CD4-positive, alpha-beta T cell treated with Interleukin-15 for 4 hours (primary cell): ENCODE results near the gene KIFC3.
"Not testable (repeated sequence)": the region's sequence is repeated elsewhere in the genome, so short reads cannot be mapped to it uniquely, and the experiment has no call there.

ENCODE experiments used
- DNase-seq: peaks from one replicate; pipeline ENCODE4 v3.0.0-alpha.2; 2020; ENCODE audit warnings: low spot score

KIFC3 gene

DNA sequence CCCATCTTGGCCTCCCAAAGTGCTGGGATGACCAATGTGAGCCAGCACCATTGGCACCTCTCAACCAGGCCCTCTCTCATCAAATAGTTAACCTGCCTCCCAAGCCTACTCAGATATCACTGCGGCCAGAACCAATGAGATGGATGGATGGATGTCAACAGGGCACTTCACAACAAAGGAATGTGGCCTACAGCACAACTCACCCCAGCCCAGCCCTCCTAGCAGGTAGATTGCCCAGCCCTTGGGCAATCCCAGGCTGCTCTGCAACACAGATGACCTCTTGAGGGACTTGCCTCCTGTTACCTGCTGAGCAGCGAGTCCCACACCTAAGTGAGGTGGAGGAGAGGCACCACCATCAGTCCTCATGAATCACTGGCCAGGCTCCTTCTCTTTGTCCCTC, 22.6 kb upstream of the KIFC3 start:
- no peak for DNase-seq

DNA sequence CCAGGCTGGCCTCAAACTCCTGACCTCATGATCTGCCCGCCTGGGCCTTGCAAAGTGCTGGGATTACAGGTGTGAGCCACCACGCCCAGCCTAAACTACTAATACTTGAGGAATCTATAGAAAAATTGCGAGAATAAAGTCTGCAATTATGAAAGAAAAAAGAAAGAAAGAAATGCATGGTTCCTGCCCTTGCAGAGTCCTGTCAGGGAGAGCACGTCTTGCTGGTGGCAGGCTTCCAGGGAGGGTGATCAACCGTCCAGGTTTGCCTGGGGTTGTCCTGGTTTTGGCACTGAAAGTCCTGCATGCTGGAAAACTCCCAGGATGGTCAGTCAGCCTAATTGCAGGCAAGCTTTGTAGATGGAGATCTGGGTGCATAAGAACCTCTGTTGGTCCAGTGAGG, 21.5 kb upstream of the KIFC3 start:
- DNase-seq, result no peak

DNA sequence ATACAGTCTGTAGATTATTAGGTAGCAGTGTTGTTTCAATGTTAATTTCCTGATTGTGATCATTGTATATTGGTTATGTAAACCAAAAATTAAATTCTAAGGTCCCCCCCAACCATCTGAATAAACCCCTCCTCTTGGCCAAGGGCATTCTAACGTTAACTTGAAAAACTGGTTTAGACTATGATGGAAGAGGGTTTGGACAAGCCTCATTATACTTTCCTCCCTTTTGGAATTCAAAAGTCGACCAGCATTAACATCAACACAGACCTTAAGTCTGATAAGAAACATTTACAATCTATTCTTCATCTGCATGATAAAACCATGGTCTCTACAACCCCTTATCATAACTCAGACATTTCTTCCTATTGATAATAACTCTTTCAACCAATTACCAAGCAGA, 20.6 kb upstream of the KIFC3 start:
- no peak for DNase-seq

DNA sequence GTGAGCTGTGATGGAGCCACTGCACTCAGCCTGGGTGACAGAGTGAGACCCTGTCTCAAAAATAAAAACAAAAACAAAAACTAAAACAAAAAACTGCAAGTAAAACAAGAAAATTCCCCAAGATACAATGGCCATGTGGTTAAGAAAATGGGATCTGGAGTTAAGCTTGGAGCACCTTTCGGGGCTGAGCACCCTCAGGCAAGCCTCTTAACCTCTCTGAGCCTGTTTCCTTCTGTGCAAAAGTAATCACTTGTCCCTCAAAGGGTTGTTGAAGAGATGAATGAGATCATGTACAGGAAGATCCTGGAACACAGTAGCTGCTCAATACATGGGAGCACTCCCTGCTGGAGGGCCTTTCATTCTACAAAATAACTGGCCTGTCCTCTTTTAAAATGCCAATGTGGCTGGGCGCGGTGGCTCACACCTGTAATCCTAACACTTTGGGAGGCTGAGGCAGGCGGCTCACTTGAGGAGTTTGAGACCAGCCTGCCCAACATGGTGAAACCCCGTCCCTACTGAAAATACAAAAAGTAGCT, 19.8 kb upstream of the KIFC3 start:
- no peak for DNase-seq

DNA sequence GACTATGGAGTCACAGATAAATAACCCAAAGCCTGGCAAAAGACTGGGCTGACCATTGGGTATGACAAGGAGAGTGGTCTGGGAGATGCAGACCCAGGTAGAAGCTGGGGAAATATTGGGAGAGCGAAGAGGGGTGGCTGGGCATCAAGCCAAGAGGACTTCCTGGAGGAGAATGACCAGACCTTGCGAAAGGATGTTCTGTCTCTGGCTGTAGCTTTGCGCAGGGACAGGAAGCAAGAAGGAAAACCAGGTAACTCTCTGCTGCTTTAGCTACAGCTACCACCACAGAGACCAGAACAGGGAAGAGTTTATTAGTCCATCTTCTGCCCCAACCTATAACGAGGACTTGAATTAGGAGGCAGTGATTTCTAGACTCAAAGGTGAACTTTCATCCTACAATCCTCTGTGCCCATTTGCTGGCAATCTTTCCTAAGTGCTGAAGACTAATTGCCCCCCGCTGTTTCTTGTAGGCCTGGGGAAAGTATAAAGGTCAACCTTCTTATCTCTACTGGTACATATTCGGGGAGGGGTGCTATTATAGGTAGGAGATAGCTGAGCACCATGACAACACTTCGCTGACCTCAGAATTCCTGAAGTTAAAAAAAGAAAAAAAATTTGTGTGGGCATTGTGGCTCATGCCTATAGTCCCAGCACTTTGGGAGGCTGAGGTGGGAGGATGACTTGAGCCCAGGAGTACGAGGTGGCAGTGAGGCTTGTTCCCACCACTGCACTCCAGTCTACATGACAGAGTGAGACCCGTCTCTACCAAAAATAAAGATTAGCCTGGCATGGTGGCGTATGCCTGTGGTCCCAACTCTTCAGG, 19.1 kb upstream of the KIFC3 start:
- no peak for DNase-seq

DNA sequence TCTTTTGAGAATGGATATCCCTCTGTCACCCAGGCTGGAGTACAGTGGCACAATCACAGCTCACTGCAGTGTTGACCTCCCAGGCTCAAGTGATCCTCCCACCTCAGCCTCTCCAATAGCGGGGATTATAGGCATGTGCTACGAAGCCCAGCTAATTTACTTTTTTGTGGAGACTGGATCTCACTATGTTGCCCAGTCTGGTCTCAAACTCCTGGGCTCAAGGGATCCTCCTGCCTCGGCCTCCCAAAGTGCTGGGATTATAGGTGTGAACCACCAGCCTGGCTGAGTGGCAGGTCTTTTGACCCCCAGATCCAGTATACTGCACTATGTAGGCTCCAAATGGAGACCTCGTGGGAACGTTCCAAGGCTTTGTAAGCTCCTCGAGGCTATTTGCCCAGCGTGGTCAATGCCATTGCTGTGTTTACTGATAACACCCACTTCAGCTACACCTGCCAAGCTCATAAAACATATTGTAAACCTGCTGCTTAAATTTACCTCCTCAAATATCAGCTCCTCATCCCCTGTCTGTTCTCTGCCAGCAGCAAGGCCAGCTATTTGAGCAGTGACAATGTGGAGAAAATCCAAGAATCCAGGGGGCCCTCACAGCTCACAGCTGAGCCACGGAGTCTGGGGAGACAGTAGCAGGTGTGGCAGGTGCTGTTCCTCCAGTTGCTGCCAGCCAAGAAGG, 16.2 kb upstream of the KIFC3 start:
- DNase-seq, result no peak

DNA sequence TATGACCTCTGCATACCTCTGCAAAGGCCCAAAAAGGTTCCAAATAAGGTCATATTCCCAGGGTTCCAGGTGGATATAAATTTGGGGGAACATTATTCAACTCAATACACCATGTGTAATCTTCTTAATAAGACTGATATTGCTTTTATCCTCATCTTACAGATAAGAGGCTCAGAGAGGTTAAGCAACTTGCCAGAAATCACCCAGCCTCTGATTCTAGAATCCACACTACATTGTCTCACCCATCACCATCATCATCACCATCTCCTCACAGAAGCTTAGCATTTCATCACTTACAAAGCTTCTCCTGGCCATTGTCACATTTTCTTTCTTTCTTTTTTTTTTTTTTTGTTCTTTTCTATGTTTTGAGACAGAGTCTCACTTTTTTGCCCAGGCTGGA, 15.4 kb upstream of the KIFC3 start:
- no peak for DNase-seq

DNA sequence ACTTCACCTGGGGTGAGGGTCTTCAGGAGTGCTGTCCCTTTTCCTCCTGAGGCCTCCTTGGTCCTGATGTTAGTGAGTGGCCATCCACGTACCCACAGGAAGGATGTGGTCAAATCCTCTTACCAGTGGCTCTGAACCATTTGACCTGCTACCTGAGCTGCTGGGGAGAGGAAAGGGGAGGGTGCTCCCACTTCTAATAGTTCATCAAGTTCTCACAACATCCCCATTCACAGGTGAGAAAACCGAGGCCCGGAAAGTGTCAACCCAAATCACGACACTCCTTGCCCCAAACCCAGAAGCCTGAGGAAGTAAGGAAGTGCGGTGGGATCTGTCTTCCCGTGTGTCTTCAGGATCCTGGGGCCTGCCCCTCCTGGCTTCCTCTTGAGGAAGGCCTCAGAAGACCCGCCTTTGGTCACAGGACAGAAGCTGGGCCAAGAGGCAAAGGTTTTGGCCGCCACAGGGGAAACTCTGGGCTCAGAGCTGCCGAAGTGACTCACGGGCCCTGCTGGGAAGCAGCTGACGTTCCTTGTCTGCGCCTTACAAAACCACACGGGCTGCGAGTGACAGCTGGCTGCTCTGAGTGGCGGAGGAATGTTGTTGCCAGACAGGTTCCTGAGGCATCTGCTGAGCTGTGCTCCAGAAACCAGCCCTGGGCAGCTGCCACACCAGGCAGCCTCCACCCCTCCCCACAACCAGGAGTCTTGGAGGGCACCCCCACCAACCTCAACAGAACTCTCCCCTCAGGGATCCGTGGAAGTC, 13.9 kb upstream of the KIFC3 start:
- DNase-seq, result peak; percentile 41

DNA sequence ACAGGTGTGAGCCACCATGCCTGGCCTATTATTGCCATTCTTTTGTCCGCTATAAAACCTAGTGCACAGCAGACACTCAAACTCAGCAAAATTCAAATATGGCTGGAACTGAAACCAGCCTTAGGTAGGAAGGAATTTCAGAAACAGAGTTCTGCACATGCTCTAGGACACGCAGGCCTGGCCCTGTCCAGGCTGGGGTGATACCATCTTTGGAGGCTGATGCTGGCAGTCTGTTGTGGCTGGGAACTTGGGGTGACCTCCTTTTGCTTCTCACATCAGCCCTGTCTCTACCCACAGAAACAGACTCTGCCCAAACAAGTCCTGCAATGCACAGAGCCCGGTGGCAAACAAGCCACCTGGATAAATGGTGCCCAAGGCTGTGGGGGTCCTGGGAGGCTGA, 12.6 kb upstream of the KIFC3 start:
- no peak for DNase-seq

DNA sequence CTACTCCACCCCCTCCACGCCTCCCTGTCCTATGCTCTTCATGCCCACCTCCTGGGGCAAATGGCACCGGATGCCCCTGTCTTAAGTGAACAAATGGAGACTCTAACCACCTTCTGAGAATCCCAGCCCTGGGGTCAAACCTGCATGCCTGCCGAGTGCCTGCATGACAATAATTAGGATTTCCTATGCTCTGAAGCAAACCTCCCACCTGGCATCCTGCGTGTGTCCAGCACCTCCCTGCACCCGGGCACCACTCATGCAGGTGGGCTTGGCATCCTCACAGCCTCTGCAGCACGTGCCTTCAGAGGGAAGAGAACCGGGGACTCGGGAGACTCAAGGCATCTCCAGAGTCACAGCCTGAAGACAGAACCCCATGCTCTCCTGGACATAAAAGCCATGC, 11.2 kb upstream of the KIFC3 start:
- no peak for DNase-seq

DNA sequence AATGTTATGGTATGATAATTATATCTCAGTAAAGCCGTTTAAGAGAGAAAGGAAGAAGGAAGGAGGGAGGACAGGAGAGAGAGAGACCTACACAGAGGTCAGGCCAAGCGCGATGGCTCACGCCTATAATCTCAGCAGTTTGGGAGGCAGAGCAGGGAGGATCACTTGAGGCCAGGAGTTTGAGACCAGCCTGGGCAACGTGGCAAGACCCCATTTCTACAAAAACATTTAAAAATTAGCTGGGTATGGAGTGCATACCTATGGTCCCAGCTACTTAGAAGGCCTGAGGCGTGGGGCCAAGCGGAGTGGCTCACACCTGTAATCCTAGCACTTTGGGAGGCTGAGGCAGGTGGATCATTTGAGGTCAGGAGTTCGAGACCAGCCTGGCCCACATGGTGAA, 9.0 kb upstream of the KIFC3 start:
- DNase-seq, result not testable (repeated sequence)

DNA sequence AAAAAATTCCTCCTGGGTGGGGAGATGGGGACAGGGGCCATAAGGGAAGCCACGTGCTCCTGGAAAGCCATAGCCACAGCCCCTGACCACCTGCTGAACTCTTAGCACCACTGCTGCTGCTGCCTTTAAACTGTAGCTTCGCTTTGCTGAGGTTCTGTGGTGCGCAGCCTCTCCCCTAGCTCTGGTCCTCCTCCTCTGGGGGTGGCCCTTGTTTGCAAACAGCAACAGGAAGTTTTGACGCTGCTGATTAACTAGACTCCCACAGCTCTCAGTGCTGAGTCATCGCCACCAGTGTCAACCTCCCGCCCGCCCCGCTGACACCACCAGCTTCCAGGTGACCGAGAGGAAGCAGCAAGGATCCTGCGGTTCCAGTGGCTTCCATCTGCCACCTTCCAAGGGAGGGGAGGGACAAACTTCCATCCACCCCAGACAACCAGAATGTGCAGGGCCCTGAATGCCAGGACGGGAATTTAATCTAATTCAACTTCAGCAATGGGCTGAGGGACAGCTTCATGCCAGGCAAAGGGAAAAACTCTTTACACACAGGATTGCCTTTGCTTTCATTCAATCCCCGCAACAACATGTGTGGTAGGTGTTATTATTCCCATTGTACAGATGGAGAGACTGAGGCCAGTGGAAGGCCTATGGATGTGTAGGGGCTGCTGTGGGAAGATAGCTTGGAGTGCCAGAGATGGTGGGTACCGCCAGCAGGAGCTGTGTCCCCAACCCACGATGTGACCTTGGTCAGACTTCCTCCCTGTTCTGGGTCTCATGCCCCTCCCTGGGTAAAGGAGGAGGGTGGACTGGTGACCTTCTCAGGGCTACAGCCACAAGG, 8.1 kb upstream of the KIFC3 start:
- peak; percentile 84 for DNase-seq

DNA sequence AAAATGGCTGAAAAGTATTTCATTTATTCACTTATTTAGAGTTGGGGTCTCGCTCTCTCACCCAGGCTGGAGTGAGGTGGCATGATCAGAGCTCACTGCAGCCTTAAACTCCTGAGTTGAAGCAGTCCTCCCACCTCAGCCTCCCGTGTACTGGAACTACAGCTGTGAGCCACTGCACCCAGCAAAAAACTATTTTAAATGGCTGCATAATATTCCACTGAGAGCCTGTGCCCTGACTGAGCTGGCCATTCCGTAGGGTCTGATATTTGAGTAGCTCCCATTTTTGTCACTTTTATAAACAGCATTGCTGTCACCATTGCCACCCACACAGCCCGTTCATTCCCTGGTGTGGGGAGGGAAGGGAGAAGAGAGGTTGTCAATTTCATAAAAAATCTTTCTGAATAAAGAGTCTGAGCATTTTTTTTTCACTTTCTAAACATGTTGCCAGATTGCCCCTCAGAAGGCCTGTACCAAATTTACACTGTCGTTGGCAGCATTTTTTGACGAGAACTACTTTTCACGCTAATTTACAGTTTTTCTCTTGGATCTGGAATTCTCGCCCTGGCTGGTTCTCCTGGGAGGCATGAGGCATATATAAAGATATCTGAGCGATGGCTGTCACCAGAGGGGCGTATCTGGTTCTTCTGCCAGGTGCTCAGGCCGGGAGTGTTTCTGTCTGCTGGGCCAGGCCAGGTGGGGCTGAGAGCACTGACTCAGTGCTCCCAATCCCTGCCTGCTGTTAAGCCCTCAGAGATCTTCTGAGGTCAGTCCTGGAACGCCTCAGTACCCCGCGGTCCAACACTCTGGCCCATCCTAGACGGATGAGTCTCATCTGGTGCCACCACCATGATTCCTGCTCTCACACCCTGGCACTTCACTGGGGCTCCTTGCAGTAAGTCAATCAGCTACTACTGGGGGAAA, 7.2 kb upstream of the KIFC3 start:
- no peak for DNase-seq

DNA sequence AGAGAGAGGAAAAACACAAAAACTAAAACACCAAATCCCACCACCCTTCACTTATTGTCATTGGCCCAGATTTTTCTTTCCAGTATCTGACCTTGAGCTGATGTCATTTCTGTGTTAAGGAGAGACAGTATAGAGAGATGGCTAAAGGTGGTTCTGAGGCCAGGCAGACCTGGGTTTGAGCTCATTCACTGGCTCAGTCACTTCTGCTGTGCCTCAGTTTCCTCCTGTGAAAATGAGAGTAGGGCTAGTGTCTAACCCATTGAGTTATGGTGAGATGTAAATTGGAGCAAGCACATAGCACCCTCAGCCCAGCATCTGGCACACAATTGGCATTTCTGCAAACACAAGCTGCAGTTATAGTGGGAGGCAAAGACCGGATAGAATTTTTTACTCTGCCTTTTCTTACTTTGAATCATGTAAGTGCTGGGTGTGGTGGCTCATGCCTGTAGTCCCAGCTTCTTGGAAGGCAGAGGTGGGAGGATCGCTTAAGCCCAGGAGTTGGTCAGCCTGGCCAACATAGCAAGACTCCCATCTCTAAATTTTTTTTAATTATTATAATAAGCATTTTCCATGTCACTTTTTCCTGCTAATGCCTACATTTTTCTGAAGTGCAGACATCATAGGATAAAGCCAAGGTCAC, 6.4 kb upstream of the KIFC3 start:
- DNase-seq, result no peak

DNA sequence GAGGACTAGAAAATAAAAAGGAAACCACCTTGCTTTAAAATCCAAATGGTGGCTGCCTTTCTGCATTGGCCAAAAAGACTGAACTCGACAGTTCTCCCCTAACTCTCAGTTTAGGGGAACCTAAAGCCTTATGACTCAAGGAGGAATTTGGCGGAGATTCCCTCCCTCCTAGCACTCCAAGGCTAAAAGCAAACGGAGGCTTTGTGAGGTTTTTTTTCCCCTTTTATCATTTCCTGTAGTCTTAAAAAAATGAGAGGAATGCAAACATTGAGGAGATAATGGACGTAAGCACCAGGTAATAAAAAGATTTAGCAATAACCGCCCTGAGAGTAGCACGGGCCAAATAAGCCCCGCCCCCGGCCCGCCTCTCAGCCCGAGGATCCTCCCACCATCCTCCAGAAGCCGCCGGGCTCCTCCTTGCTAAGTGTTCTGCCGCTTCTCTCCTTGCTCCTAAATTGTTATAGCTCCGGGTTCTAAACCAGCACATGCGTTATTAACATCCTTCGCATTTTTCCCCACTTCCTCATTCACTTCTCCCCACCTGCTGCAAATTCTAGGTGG, 5.8 kb upstream of the KIFC3 start:
- DNase-seq, result peak; percentile 40

DNA sequence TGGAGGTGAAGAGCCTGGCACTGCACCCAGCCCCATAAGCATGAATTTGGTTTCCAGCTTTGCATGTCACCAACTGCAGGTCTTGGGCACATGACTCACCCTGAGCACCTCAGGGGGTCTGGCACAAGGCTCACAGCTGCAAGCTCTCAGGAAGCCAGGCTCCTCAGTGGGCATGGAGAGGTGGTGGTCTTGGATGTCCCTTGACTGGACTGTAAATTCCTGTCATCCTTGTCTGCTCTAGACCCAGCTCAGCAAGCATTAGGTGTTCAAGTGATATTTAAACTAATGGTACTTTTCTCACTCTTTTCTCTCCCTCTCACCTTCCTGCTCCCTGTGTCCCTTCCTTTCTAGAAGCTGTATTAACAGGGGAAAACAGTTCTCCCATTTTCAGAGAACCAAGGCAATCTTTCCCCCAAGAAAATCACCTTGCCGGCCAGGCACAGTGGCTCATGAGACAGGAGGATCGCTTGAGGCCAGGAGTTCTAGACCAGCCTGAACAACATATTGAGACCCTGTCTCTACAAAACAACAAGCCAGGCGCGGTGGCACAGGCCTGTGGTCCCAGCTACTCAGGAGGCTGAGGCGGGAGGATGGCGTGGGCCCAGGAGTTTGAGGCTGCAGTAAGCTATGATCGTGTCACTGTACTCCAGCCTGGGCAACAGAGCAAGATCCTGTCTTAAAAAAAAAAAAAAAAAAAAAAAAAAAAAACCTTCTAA, 5.1 kb upstream of the KIFC3 start:
- DNase-seq, result no peak

DNA sequence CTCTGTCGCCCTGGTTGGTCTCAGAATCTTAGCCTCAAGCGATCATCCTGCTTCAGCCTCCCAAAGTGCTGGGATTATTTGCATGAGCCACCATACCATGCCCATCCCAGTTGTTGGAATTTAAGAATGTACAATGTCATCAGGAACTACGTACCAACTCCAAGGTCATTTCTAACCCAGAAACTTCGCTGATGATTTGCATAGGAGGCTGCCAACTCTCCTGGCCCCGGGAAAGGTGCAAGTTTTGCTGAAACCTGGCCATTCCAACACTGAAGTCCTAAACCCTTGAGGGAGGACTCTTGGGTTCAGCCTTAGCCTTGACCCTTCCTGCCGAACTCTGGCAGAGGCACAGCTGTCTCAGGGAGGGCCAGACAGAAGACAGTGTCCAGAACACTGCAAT, 2.9 kb upstream of the KIFC3 start:
- DNase-seq, result no peak

DNA sequence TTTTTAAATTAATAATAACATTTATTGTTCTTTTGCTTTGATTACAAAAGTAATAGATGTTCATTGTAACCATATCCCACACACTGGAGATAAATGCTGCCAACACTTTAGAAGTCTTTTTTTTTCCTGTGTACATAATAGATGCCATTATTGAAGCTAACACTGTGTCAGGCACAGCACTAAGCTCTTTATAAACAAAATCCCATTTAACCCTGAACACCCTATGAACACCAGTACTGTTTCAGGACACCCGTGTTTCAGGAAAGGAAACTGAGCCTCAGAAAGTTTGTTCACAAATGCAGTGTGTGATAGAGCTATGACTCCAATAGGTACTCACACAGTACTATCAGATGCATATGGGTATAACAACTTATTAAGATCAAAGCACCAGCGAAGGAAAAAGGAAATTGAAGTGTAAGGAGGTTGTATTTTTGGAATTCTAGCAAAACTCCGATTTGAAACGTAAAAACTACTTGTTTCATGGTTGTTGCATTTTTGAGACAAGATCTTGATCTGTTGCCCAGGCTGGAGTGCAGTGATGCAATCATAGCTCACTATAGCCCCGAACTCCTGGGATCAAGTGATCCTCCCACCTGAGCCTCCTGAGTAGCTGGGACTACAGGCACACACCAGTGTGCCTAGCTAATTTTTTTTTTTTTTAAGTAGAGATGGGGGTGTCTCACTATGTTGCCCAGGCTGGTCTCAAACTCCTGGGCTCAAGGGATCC, 2.0 kb upstream of the KIFC3 start:
- no peak for DNase-seq
